Cardiac fibroblast (primary cell): ENCODE results near the gene UNC50.

Experiments used
- DNase-seq, 2 donors: peaks; one replicate each; pipeline versions ENCODE4 v3.0.0 to v3.0.0-alpha.2; 2010; ENCODE audit warnings: low read depth in 2 of 2
- H3K4me3 ChIP-seq, 2 donors: replicated peaks in 1 of 2; 1 replicate in 1 of 2; 2 replicates in 1 of 2; pipeline ENCODE4 v1.5.1; 2011; ENCODE audit warnings: low read depth in 2 of 2, low read length in 2 of 2, mild to moderate bottlenecking in 2 of 2, moderate library complexity in 1 of 2
- TF ChIP-seq, protein P1 (sequence below): IDR thresholded peaks from one replicate; pipeline ENCODE4 v1.5.1; 2011; ENCODE audit warnings: low read depth, mild to moderate bottlenecking, low read length, inconsistent platforms

Gene UNC50, protein sequence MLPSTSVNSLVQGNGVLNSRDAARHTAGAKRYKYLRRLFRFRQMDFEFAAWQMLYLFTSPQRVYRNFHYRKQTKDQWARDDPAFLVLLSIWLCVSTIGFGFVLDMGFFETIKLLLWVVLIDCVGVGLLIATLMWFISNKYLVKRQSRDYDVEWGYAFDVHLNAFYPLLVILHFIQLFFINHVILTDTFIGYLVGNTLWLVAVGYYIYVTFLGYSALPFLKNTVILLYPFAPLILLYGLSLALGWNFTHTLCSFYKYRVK

DNA sequence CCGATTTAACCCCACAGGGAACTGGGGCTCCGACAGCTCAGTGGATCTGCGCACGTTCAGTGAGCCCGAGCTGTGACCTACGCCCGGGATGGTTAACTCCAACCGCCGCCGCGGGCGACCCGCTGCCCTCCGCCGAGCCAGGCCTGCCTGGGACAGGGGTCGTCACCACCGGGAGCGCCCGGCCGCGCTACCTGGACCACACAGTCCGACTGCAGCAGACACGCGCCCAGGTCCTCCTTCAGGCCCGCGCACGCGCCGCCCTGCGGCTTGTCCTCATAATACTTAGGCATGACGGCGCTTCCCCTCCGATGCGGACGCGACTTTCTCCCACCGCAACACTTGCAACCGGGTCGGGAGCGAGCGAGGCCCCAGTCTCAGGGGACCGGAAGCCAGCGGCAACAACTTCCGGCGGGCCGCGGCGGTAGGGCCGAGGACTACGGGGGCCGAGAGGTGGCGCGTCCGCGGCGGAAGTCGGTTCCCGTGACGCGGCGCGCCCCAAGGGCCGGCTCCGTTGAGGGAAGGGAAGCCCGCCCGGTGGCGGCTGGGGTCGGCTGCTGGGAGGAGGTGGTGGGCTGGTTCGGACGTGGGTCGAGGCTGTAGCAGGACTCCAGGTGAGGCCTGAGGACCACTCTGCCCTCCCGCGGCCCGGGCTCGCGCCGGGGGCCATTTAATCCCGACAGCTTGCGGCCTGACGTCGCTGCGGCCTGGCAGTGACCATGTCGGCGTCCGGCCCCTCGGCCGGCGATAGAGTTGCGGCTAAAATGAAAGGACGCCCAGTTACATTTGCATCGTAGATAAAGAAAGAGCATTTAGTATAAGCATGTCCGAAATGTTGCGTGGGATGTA lies at the start of gene UNC50, which contains the start of gene COA5:
Gene UNC50, plus strand, starts transcription at position 474 of the 846 bp plus-strand sequence. CDS start 1,171 bp downstream, outside the sequence.
Gene COA5, minus strand, starts transcription at position 397 of the 846 bp plus-strand sequence. Its CDS starts 107 bp downstream, at position 290.
- H3K4me3 ChIP-seq, result peak within 1 kb of the TSS; percentile 85 to 88
- TF ChIP-seq, protein P1, sequence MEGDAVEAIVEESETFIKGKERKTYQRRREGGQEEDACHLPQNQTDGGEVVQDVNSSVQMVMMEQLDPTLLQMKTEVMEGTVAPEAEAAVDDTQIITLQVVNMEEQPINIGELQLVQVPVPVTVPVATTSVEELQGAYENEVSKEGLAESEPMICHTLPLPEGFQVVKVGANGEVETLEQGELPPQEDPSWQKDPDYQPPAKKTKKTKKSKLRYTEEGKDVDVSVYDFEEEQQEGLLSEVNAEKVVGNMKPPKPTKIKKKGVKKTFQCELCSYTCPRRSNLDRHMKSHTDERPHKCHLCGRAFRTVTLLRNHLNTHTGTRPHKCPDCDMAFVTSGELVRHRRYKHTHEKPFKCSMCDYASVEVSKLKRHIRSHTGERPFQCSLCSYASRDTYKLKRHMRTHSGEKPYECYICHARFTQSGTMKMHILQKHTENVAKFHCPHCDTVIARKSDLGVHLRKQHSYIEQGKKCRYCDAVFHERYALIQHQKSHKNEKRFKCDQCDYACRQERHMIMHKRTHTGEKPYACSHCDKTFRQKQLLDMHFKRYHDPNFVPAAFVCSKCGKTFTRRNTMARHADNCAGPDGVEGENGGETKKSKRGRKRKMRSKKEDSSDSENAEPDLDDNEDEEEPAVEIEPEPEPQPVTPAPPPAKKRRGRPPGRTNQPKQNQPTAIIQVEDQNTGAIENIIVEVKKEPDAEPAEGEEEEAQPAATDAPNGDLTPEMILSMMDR, result no peak
- DNase-seq, result peak; percentile 92 to 94

DNA sequence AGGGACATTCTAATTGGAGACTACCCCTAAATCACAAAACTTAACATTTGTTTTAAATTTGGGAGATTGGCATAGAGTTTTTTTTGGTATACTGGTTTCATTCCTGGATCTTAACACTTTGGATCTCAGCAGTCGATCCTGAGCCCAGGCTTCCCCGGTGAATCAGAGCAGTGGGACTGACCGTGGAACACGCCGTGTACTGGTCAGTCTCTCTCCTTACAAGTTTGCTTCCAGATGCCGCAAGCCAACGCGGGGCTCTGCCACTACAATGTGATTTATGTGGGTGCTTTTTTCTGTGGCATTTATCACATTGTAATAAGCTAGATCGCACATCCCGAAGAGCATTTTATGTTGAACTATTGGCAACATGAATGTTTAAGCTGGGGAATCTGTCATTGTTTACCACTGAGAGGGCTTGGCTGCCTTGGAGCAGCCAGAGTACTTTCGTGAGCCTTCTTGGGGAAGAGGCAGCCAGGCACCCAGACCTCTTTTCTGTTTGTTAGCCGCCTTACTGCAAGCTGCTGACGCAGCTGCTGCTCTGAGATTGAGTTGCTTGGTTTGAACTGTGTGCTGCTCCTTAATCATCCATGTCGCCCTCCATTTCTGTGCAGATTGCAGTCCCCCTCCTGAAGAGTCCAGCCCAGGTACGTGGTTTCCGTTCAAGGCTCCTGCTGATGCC lies 49.4 kb upstream of the UNC50 start:
- no peak for DNase-seq
- no peak overlapping the region for H3K4me3 ChIP-seq
- TF ChIP-seq, protein P1, result no peak

DNA sequence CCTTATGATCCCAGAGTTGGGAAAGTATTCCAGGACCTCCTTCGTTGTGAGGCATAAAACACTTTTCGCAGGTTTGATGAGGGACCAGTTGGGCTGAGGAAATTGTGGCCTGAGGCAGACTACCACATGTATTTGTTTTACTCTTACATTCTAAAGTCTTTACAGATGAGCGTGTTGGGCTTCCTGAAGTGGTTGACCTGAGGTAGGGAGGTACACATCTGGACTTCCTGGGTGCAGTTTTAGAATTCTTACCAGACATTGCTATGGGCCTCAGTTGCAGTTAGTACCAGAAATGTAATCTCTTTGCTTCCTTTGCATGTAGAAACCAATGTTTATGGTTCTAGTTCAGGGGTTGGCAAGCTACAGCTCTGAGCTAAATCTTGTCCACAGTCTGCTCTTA lies 48.8 kb upstream of the UNC50 start:
- TF ChIP-seq, protein P1, result no peak
- DNase-seq, result no peak
- no peak overlapping the region for H3K4me3 ChIP-seq

DNA sequence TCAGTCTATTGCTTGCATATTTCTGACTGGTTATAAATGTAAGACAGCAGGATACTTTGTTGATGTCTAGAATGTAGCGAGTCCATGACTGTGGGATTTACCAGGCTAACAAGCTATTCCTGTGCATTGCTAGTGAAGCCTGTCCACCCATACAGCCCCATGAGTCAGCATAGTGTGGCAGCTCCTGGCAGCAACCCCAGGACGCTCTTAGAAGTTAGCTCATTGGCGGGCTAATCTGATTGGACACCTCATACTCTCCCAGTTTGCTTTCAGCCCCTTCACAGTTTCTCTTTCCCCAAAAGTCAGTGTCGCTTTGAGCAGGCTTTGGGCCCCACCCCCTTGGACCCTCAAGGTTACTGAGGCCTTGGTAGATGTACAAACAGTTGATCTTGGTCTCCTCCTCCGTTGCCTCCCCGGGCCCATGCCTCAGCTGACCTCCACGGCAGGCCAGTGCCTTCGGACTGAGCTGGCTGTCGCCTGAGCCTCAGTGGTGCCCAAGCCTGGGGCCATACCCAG lies 48.1 kb upstream of the UNC50 start:
- peak; percentile 91 for DNase-seq
- no peak overlapping the region for H3K4me3 ChIP-seq
- TF ChIP-seq, protein P1, result no peak

DNA sequence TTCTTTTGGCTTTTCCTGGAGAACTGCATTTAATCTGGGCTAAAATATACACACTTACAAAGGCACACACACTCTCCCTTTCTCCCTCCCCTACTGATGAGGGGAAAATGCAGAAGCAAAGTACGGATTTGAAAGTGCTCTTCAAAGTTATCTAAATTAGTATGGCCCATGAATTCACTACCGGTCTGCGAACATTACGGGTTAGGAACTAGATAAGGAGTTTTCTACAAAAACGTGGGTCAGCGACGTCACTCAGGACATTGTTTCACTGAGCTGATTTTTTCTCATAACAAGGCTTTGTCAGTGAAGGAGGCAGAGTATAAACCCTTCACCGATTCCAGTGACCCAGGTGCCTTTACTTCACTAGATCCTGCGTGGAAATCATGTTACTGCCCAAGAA lies 47.4 kb upstream of the UNC50 start:
- TF ChIP-seq, protein P1, result no peak
- DNase-seq, result no peak
- no peak overlapping the region for H3K4me3 ChIP-seq

DNA sequence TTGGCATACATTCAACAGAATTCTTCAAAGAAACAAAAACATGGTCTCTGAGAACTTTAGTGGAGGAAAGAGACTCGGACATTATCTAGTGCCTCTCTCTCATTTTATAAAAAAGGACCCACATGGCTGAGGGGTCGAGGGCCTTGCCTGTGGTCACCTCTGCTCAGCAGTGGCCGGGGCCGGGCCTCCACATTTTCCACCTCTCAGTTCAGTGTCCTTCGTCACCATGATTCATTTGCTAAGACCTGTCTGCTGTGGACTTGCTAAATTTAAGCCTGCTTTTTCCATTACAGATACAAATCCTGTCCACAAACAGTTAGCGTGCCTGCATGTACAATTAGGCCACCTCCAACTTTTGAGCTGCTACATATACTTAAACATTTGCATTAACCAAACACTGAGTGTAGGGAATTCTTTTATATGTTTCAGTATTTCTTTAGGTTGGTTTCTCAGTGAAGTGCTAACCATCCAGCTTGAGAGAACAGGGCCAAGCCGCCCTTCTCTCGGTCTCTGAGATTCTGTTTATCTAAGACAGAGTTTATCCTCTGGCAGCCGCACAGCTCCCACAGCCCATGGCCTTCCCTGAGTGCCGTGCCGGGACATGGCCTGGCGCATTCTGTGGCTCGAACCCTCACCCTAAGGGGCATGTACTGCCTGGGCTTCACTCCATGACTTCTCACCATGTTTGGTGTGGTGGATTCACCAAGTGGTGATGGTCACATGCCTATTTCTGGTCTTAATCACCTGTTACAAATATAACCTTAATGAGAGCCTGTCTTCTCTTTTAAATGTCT lies 46.3 kb upstream of the UNC50 start:
- H3K4me3 ChIP-seq, result no peak overlapping the region
- DNase-seq, result peak in 1 of 2 donors; percentile 48
- TF ChIP-seq, protein P1, result no peak
